IMR-90 (cell line): Measurements from ENCODE around the gene SLC12A4. TPM values are rescaled to one million over a fixed set of nuclear protein-coding genes. Genes with fewer than 3 reads are reported as not detected.

Experiments
- ATAC-seq: fragments of 200-7000 bp; cut with Tn5 transposase; 2 replicates; pipeline ENCODE4 v1.9.1; 2020; ENCODE audit warnings: low read depth, mild to moderate bottlenecking, moderate library complexity
- BruUV-seq: library from RNA; stranded (reverse); fragments of 400-500 nt; replicated peaks from 2 replicates; lab custom pipeline; 2021; lab: Mats Ljungman, UMichigan
- CTCF ChIA-PET: fragments of 300-600 bp; formaldehyde crosslinking; extraction: SDS; loops from one replicate; lab custom pipeline; 2021; ENCODE audit warnings: antibody characterized with exemption; lab: Yijun Ruan, JAX
- POLR2A ChIA-PET: fragments of 300-600 bp; sonication (Branson Sonifier 250); formaldehyde crosslinking; loops from one replicate; lab custom pipeline; 2022; ENCODE audit warnings: antibody characterized with exemption; ENCODE audit not compliant: unreplicated experiment; lab: Charles Lee
- DNase-seq: peaks from one replicate; pipeline ENCODE4 v3.0.0; 2013
- H2AFZ ChIP-seq: replicated peaks from 2 replicates; pipeline ENCODE3; 2013; ENCODE audit warnings: low read length, mild to moderate bottlenecking; ENCODE audit not compliant: poor library complexity
- H2AK5ac ChIP-seq: 2 replicates; pipeline ENCODE4 v1.6.1; 2013; ENCODE audit warnings: low read depth, low read length, inconsistent platforms
- H2AK9ac ChIP-seq: replicated peaks from 2 replicates; pipeline ENCODE3; 2013; ENCODE audit warnings: mild to moderate bottlenecking, low read depth, low read length, moderate library complexity; ENCODE audit not compliant: poor library complexity
- H2BK120ac ChIP-seq: 2 replicates; pipeline ENCODE4 v1.6.1; 2013; ENCODE audit warnings: low read depth, low read length, inconsistent platforms
- H2BK15ac ChIP-seq: 3 replicates; pipeline ENCODE4 v1.6.1; 2013; ENCODE audit warnings: low read depth, low read length, inconsistent platforms
- H2BK20ac ChIP-seq: 2 replicates; pipeline ENCODE4 v1.6.1; 2013; ENCODE audit warnings: low read depth, mild to moderate bottlenecking, inconsistent platforms, low read length, moderate library complexity
- H2BK5ac ChIP-seq: 2 replicates; pipeline ENCODE4 v1.6.1; 2013; ENCODE audit warnings: mild to moderate bottlenecking, low read depth, low read length, inconsistent platforms; ENCODE audit not compliant: poor library complexity, severe bottlenecking
- H3K14ac ChIP-seq: replicated peaks from 2 replicates; pipeline ENCODE4 v1.6.1; 2013; ENCODE audit warnings: low read depth, low read length, inconsistent platforms
- H3K18ac ChIP-seq: 2 replicates; pipeline ENCODE4 v1.6.1; 2013; ENCODE audit warnings: low read depth, low read length, control low read depth
- H3K23ac ChIP-seq: 2 replicates; pipeline ENCODE4 v1.6.1; 2013; ENCODE audit warnings: low read depth, low read length, inconsistent platforms
- H3K27ac ChIP-seq: 2 replicates; pipeline ENCODE4 v1.5.1; 2013; ENCODE audit warnings: mild to moderate bottlenecking, control low read depth, low read length; ENCODE audit not compliant: insufficient read depth
- H3K27me3 ChIP-seq: 2 replicates; pipeline ENCODE4 v1.6.1; 2013; ENCODE audit warnings: low read length; ENCODE audit not compliant: control insufficient read depth, insufficient read depth
- H3K36me3 ChIP-seq: 2 replicates; pipeline ENCODE4 v1.6.1; 2013; ENCODE audit warnings: low read length, mixed read lengths; ENCODE audit not compliant: control insufficient read depth, insufficient read depth
- H3K4ac ChIP-seq: 2 replicates; pipeline ENCODE4 v1.6.1; 2013; ENCODE audit warnings: low read depth, low read length, inconsistent platforms
- H3K4me1 ChIP-seq: 2 replicates; pipeline ENCODE4 v1.6.1; 2013; ENCODE audit warnings: low read length, mixed read lengths; ENCODE audit not compliant: control insufficient read depth, insufficient read depth
- H3K4me2 ChIP-seq: 2 replicates; pipeline ENCODE4 v1.6.1; 2013; ENCODE audit warnings: low read depth, mild to moderate bottlenecking, control low read depth, low read length, moderate library complexity
- H3K4me3 ChIP-seq: 2 replicates; pipeline ENCODE4 v1.5.1; 2013; ENCODE audit warnings: low read depth, mild to moderate bottlenecking, control low read depth, low read length, moderate library complexity; ENCODE audit not compliant: insufficient read depth
- H3K56ac ChIP-seq: 2 replicates; pipeline ENCODE4 v1.6.1; 2013; ENCODE audit warnings: low read length, inconsistent platforms; ENCODE audit not compliant: insufficient read depth; ENCODE audit errors: extremely low read depth
- H3K79me1 ChIP-seq, 2 experiments: 2 replicates each; pipeline ENCODE4 v1.6.1; 2013; ENCODE audit warnings: low read length in 2 of 2, inconsistent platforms in 1 of 2, low read depth in 1 of 2
- H3K9ac ChIP-seq: 2 replicates; pipeline ENCODE4 v1.6.1; 2013; ENCODE audit warnings: low read depth, low read length, control low read depth
- H3K9me1 ChIP-seq: 2 replicates; pipeline ENCODE4 v1.6.1; 2013; ENCODE audit warnings: low read length, inconsistent platforms; ENCODE audit not compliant: insufficient read depth
- H3K9me3 ChIP-seq: 2 replicates; pipeline ENCODE4 v1.6.1; 2013; ENCODE audit warnings: low read length; ENCODE audit not compliant: control insufficient read depth, insufficient read depth
- H4K20me1 ChIP-seq: 2 replicates; pipeline ENCODE4 v1.6.1; 2013; ENCODE audit warnings: low read length, inconsistent platforms; ENCODE audit not compliant: insufficient read depth
- H4K5ac ChIP-seq: 2 replicates; pipeline ENCODE4 v1.6.1; 2013; ENCODE audit warnings: mild to moderate bottlenecking, low read depth, low read length, control low read depth
- H4K8ac ChIP-seq, 2 experiments: 2 replicates each; pipeline ENCODE4 v1.6.1; 2013; ENCODE audit warnings: low read depth in 2 of 2, low read length in 2 of 2, control low read depth in 1 of 2, inconsistent platforms in 1 of 2
- H4K91ac ChIP-seq: 2 replicates; pipeline ENCODE4 v1.6.1; 2013; ENCODE audit warnings: low read depth, low read length, inconsistent platforms; ENCODE audit not compliant: insufficient read depth
- CHD1 ChIP-seq: IDR thresholded peaks from 2 replicates; pipeline ENCODE4 v1.6.1; 2012; ENCODE audit warnings: low read depth, low read length, improper control_type of control experiment
- FOS ChIP-seq: fragments of 150-350 bp; IDR thresholded peaks from 2 replicates; pipeline ENCODE4 v1.6.1; 2016; ENCODE audit warnings: low read depth, low read length
- MAFK ChIP-seq: IDR thresholded peaks from 2 replicates; pipeline ENCODE4 v1.6.1; 2012; ENCODE audit warnings: low read depth, low read length, improper control_type of control experiment
- NFE2L2 ChIP-seq: fragments of 150-350 bp; IDR thresholded peaks from 2 replicates; pipeline ENCODE4 v1.6.1; 2016; ENCODE audit warnings: low read depth, mild to moderate bottlenecking, low read length
- POLR2A ChIP-seq: IDR thresholded peaks from 2 replicates; pipeline ENCODE4 v1.6.1; 2012; ENCODE audit warnings: mild to moderate bottlenecking, low read depth, low read length
- RAD21 ChIP-seq: IDR thresholded peaks from 2 replicates; pipeline ENCODE4 v1.6.1; 2012; ENCODE audit warnings: low read length, improper control_type of control experiment
- RCOR1 ChIP-seq: IDR thresholded peaks from 2 replicates; pipeline ENCODE4 v1.6.1; 2012; ENCODE audit warnings: mild to moderate bottlenecking, low read length, improper control_type of control experiment; ENCODE audit not compliant: insufficient replicate concordance
- RFX5 ChIP-seq: IDR thresholded peaks from 2 replicates; pipeline ENCODE4 v1.8.0; 2012; ENCODE audit warnings: low read depth, mild to moderate bottlenecking, low read length, moderate library complexity
- SMC3 ChIP-seq: fragments of 150-350 bp; IDR thresholded peaks from 2 replicates; pipeline ENCODE4 v1.6.1; 2016; ENCODE audit warnings: low read depth, mild to moderate bottlenecking, antibody characterized with exemption, low read length, moderate library complexity
- WGBS, 2 experiments: methylation state at CpG; one replicate each; pipeline versions ENCODE4 v1.1.5 to v1.1.7; 2013; ENCODE audit warnings: missing lambda C conversion rate in 2 of 2; ENCODE audit not compliant: insufficient read length in 1 of 2; ENCODE audit errors: extremely low coverage in 2 of 2; 5-methylcytosine and 5-hydroxymethylcytosine counted together
- dilution Hi-C: fragments of 300-500 bp; cut with HindIII; formaldehyde crosslinking; loops from one replicate; pipeline ENCODE4 v1.14.3; 2018; ENCODE audit warnings: low sequenced_read_pairs; ENCODE audit not compliant: unreplicated experiment
- in situ Hi-C: fragments of 300-500 bp; cut with MboI; formaldehyde crosslinking; loops from 3 replicates; pipeline ENCODE4 v1.14.3; 2019; ENCODE audit warnings: low sequenced_read_pairs, inconsistent platforms, mixed read lengths
- intact Hi-C: fragments of 100-400 bp; cut with micrococcal nuclease; formaldehyde crosslinking; loops from 2 replicates; pipeline ENCODE4 v1.10.0; 2022
- polyA plus RNA-seq, 3 experiments: library from polyadenylated mRNA; depleted of rRNA; stranded (reverse); fragments of >200 nt; gene quantifications; 2 replicates each; pipeline ENCODE4 v1.2.3, GENCODE V29; 2012; ENCODE audit warnings: low replicate concordance in 1 of 3
- total RNA-seq: library from RNA; depleted of rRNA; stranded (reverse); fragments of >200 nt; gene quantifications from 2 replicates; pipeline ENCODE4 v1.2.3, GENCODE V29; 2012
- TF ChIP-seq, protein P1 (sequence below): conservative IDR thresholded peaks from 2 replicates; pipeline ENCODE4 v1.5.1; 2012; ENCODE audit warnings: mild to moderate bottlenecking, low read depth, low read length, improper control_type of control experiment

The SLC12A4 gene
- total and polyA plus RNA-seq, 2 of the 4 experiments (the other 2 are of a cell fraction), result 36.6 to 132 TPM

DNA sequence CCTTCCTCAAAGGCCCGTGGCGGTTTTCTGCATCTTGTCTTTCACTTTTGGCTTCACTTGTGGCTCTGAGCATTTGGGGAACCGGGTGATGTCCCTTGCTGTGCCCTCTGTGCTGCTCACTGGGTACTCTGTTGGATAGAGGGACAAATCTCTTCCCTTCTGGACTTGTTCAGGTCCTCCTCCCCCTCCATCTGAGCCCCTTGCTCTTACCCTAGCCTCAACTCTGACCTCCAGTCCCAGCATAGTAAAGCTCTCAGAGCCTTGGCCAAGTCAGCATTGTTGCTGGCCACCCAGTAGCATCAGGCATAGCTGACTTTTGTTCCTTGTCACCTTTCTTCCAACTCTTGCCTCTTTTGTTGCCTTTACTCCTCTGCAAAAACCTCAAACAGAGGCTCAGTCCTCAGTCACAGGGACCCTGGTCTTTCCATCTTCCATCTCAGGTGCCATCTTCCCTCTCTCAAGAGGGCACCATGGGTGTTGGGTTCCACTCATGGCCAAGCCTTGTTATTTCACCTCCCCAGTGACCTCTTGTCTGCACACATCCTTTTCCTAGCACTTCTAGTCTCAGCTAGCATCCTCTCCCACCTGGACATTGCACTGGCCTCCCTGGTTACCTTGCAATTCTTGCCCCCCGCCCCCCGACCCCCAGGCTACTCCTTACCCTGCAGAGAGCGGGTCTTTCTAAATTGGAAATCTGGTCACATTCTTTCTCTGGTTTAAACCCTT lies 31.4 kb downstream of the SLC12A4 start:
- Histone ChIP-seq H4K91ac (peak overlapping the region; percentile 78), H3K9me3 (no peaks in the 10 kb centered on the region), H3K79me1 (peaks cover 14 to 60% of the 10 kb centered on the region in 2 experiments; a peak in 3 of 4 replicates), H4K20me1 (peaks cover 24% of the 10 kb centered on the region), H3K9ac (peak overlapping the region; percentile 99), H3K36me3 (peaks cover 29% of the 10 kb centered on the region), H3K56ac (peak overlapping the region; percentile 89), H4K5ac (peak overlapping the region; percentile 52), H3K4me2 (peak overlapping the region; percentile 81), H3K4me3 (peak overlapping the region; percentile 94), H3K27me3 (no peaks in the 10 kb centered on the region), H3K18ac (peak overlapping the region; percentile 26), H3K27ac (peak overlapping the region; percentile 98), H3K14ac (peak overlapping the region; percentile 99), H2BK5ac (peak overlapping the region; percentile 89), H3K4me1 (peaks cover 11% of the 10 kb centered on the region), H2BK120ac (peak overlapping the region; percentile 64; the same call in 1 of the 2 replicates), H4K8ac (peak overlapping the region; percentile 91 to 97), H2AK9ac (peak overlapping the region; percentile 100), H3K4ac (peak overlapping the region; percentile 95), H2BK15ac (peak overlapping the region; percentile 46; the same call in 1 of the 3 replicates), H3K23ac (peak overlapping the region; percentile 97), H3K9me1 (peaks cover 12% of the 10 kb centered on the region), H2AFZ (peak overlapping the region; percentile 99), H2BK20ac (peak overlapping the region; percentile 11; the same call in 1 of the 2 replicates), H2AK5ac (peak overlapping the region; percentile 98)
- ChIA-PET POLR2A (interaction anchor here (0.6 kb wide), 1 partner anchor 169 kb away, joined by 11 read pairs; no protein-coding TSS in a partner anchor), CTCF (interaction anchor here (0.6 to 3.0 kb wide), 2 partner anchors 15 to 121 kb away, joined by 3 to 16 read pairs; no protein-coding TSS in a partner anchor)
- peak; percentile 5 for ATAC-seq
- intact Hi-C loops, result loop anchor here (5.0 kb wide), 1 partner anchor 375 kb away; the partner anchor contains the start of gene CTCF
- in situ Hi-C loops, result loop anchor here (25.0 kb wide), 1 partner anchor 400 kb away; the partner anchor contains the start of gene RIPOR1
- DNase-seq, result no peak
- TSS peak; percentile 22 for BruUV-seq
- TF ChIP-seq RCOR1 (no peak), MAFK (no peak), SMC3 (no peak), NFE2L2 (no peak), POLR2A (no peak; the same call in 1 of the 2 replicates), RAD21 (no peak), FOS (no peak), RFX5 (no peak), CHD1 (no peak)
- TF ChIP-seq, protein P1, sequence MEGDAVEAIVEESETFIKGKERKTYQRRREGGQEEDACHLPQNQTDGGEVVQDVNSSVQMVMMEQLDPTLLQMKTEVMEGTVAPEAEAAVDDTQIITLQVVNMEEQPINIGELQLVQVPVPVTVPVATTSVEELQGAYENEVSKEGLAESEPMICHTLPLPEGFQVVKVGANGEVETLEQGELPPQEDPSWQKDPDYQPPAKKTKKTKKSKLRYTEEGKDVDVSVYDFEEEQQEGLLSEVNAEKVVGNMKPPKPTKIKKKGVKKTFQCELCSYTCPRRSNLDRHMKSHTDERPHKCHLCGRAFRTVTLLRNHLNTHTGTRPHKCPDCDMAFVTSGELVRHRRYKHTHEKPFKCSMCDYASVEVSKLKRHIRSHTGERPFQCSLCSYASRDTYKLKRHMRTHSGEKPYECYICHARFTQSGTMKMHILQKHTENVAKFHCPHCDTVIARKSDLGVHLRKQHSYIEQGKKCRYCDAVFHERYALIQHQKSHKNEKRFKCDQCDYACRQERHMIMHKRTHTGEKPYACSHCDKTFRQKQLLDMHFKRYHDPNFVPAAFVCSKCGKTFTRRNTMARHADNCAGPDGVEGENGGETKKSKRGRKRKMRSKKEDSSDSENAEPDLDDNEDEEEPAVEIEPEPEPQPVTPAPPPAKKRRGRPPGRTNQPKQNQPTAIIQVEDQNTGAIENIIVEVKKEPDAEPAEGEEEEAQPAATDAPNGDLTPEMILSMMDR, result no peak
- no CpG with 5 or more reads among the region's 6 CpGs for WGBS, 2 experiments
- dilution Hi-C loops, result no loop called here
